GM12875 (cell line): ENCODE data around the gene CENPV.

Experiments
- H3K4me3 ChIP-seq: one replicate; pipeline ENCODE4 v1.5.1; 2011; ENCODE audit warnings: low read depth, low read length, control low read depth
- CTCF ChIP-seq: IDR thresholded peaks from 2 replicates; pipeline ENCODE4 v1.5.1; 2011; ENCODE audit warnings: low read depth, mild to moderate bottlenecking, control low read depth, inconsistent platforms, low read length, moderate library complexity, borderline replicate concordance; ENCODE audit not compliant: insufficient read depth

The CENPV gene

GRCh38 chr17:16343569-16343968, 9.7 kb downstream of the CENPV start:
- H3K4me3 ChIP-seq = no peak overlapping the region
- TF ChIP-seq CTCF = no peak

GRCh38 chr17:16342979-16343378, 10.3 kb downstream of the CENPV start:
- no peak overlapping the region for H3K4me3 ChIP-seq
- no peak for TF ChIP-seq CTCF

GRCh38 chr17:16339959-16340358, 13.3 kb downstream of the CENPV start:
- H3K4me3 ChIP-seq = no peak overlapping the region
- no peak for TF ChIP-seq CTCF

GRCh38 chr17:16339402-16339801, 13.9 kb downstream of the CENPV start:
- H3K4me3 ChIP-seq = no peak overlapping the region
- no peak for TF ChIP-seq CTCF

- no peak overlapping the region for H3K4me3 ChIP-seq
- TF ChIP-seq CTCF = no peak
Measured at GRCh38 chr17:16338391-16338790, 14.9 kb downstream of the CENPV start.

- no peak for TF ChIP-seq CTCF
- no peak overlapping the region for H3K4me3 ChIP-seq
Measured at GRCh38 chr17:16329519-16330271, 23.6 kb downstream of the CENPV start.

- no peak overlapping the region for H3K4me3 ChIP-seq
- peak; percentile 26; the same call in 1 of the 2 replicates for TF ChIP-seq CTCF
Measured at GRCh38 chr17:16328997-16329396, 24.3 kb downstream of the CENPV start.
